HG02970 (cell line): ENCODE data around the gene ACSF2.
A peak's percentile ranks its signal among the peaks of the same experiment; 100 is the strongest.
"Not testable (repeated sequence)": the region's sequence is repeated elsewhere in the genome, so short reads cannot be mapped to it uniquely, and the experiment has no call there.

ENCODE experiments used
- ATAC-seq: cut with Tn5 transposase; IDR thresholded peaks from one replicate; pipeline ENCODE4 v1.9.1; 2021; ENCODE audit warnings: mild to moderate bottlenecking, moderate library complexity, moderate number of reproducible peaks; ENCODE audit not compliant: unreplicated experiment, low FRiP score

The ACSF2 gene

GRCh38 chr17:50405351-50405750 lies 20.7 kb upstream of the ACSF2 start:
- not testable (repeated sequence) for ATAC-seq

- no peak for ATAC-seq
Observed at GRCh38 chr17:50406578-50406977, 19.4 kb upstream of the ACSF2 start.

GRCh38 chr17:50407921-50408320 lies 18.1 kb upstream of the ACSF2 start:
- ATAC-seq = no peak

- ATAC-seq = no peak
Observed at GRCh38 chr17:50412188-50412732, 13.8 kb upstream of the ACSF2 start.

GRCh38 chr17:50414808-50415207 lies 11.2 kb upstream of the ACSF2 start:
- no peak for ATAC-seq

GRCh38 chr17:50419577-50419976 lies 6.4 kb upstream of the ACSF2 start:
- not testable (repeated sequence) for ATAC-seq

- ATAC-seq = no peak
Observed at GRCh38 chr17:50420419-50421112, 5.5 kb upstream of the ACSF2 start.

- ATAC-seq = no peak
Observed at GRCh38 chr17:50421308-50422051, 4.5 kb upstream of the ACSF2 start.

- ATAC-seq = no peak
Observed at GRCh38 chr17:50422738-50423137, 3.3 kb upstream of the ACSF2 start.

- ATAC-seq = no peak
Observed at GRCh38 chr17:50423553-50424159, 2.4 kb upstream of the ACSF2 start.

GRCh38 chr17:50424246-50424995 lies 1.6 kb upstream of the ACSF2 start:
- no peak for ATAC-seq

GRCh38 chr17:50424996-50425681 lies 879 bp upstream of the ACSF2 start:
- ATAC-seq = no peak

- peak; percentile 14 for ATAC-seq
Observed at GRCh38 chr17:50426472-50426782, 409 bp downstream of the ACSF2 start.

- ATAC-seq = no peak
Observed at GRCh38 chr17:50426814-50427787, 1.1 kb downstream of the ACSF2 start.

- not testable (repeated sequence) for ATAC-seq
Observed at GRCh38 chr17:50428126-50428525, 2.1 kb downstream of the ACSF2 start.

- no peak for ATAC-seq
Observed at GRCh38 chr17:50428831-50429424, 2.9 kb downstream of the ACSF2 start.

- ATAC-seq = no peak
Observed at GRCh38 chr17:50429793-50430192, 3.8 kb downstream of the ACSF2 start.

- no peak for ATAC-seq
Observed at GRCh38 chr17:50430821-50431618, 5.0 kb downstream of the ACSF2 start.
